CD4-positive, alpha-beta memory T cell (primary cell): ENCODE results near the gene ATP13A2. TPM values are rescaled to one million over a fixed set of nuclear protein-coding genes. Genes with fewer than 3 reads are reported as not detected.

ENCODE experiments used
- CTCF ChIA-PET: fragments of 350-600 bp; sonication (Branson Sonifier 250); formaldehyde crosslinking; loops from one replicate; lab custom pipeline; 2021; ENCODE audit warnings: inconsistent platforms; ENCODE audit not compliant: partially characterized antibody; lab: Charles Lee
- POLR2A ChIA-PET: fragments of 350-600 bp; sonication (Branson Sonifier 250); formaldehyde crosslinking; loops from one replicate; lab custom pipeline; 2021; ENCODE audit not compliant: partially characterized antibody; lab: Charles Lee
- DNase-seq, 5 donors: peaks; one replicate each; pipeline versions ENCODE4 v3.0.0 to v3.0.0-alpha.2; 2020 to 2022; ENCODE audit warnings: mixed read lengths in 1 of 5
- H3K27ac ChIP-seq: one replicate; pipeline ENCODE4 v1.7.0; 2013; ENCODE audit warnings: low read depth, low read length
- H3K27me3 ChIP-seq: 2 replicates; pipeline ENCODE4 v1.7.0; 2013; ENCODE audit warnings: mild to moderate bottlenecking, low read length, moderate library complexity; ENCODE audit not compliant: insufficient read depth
- H3K36me3 ChIP-seq: 2 replicates; pipeline ENCODE4 v1.7.0; 2013; ENCODE audit warnings: mild to moderate bottlenecking, low read length, moderate library complexity; ENCODE audit not compliant: insufficient read depth
- H3K4me1 ChIP-seq: 2 replicates; pipeline ENCODE4 v1.7.0; 2013; ENCODE audit warnings: mild to moderate bottlenecking, low read length, moderate library complexity; ENCODE audit not compliant: insufficient read depth
- H3K4me3 ChIP-seq, 2 donors: one replicate each; pipeline ENCODE4 v1.7.0; 2013; ENCODE audit warnings: low read length in 2 of 2, mild to moderate bottlenecking in 1 of 2
- H3K9me3 ChIP-seq, 2 donors: one replicate each; pipeline ENCODE4 v1.7.0; 2013; ENCODE audit warnings: low read length in 2 of 2, control low read depth in 1 of 2; ENCODE audit not compliant: control insufficient read depth in 1 of 2
- H3K27ac Mint-ChIP-seq, 7 donors: one replicate each; pipeline ENCODE4 v1.8.0; 2020 to 2021; ENCODE audit warnings: mixed read lengths in 7 of 7, mild to moderate bottlenecking in 6 of 7, inconsistent platforms in 3 of 7, moderate library complexity in 3 of 7
- H3K27me3 Mint-ChIP-seq, 2 donors: one replicate each; pipeline ENCODE4 v1.8.0; 2020 to 2021; ENCODE audit warnings: mixed read lengths in 2 of 2
- H3K36me3 Mint-ChIP-seq, 2 donors: one replicate each; pipeline ENCODE4 v1.8.0; 2020 to 2021; ENCODE audit warnings: mixed read lengths in 2 of 2, inconsistent platforms in 1 of 2, mild to moderate bottlenecking in 1 of 2
- H3K4me1 Mint-ChIP-seq, 4 donors: one replicate each; pipeline ENCODE4 v1.8.0; 2020 to 2021; ENCODE audit warnings: mixed read lengths in 4 of 4, mild to moderate bottlenecking in 1 of 4
- H3K4me3 Mint-ChIP-seq, 8 donors: one replicate each; pipeline ENCODE4 v1.8.0; 2020 to 2021; ENCODE audit warnings: mixed read lengths in 8 of 8, mild to moderate bottlenecking in 7 of 8, moderate library complexity in 6 of 8, inconsistent platforms in 3 of 8
- H3K9me3 Mint-ChIP-seq, 8 donors: one replicate each; pipeline ENCODE4 v1.8.0; 2020 to 2021; ENCODE audit warnings: mixed read lengths in 8 of 8, mild to moderate bottlenecking in 5 of 8, inconsistent platforms in 3 of 8, moderate library complexity in 1 of 8
- intact Hi-C: fragments of 100-400 bp; cut with micrococcal nuclease; formaldehyde crosslinking; loops from one replicate; pipeline ENCODE4 v1.15.1; 2023
- polyA plus RNA-seq, 2 donors: library from polyadenylated mRNA; unstranded; fragments of 300-500 nt; fragmentation: Illumina TruSeq; gene quantifications; one replicate each; pipeline ENCODE4 v1.2.3, GENCODE V29; 2021
- total RNA-seq, 2 experiments: library from RNA; stranded (reverse); gene quantifications; one replicate each; pipeline ENCODE4 v1.2.3, GENCODE V29; 2021

Gene ATP13A2
- total and polyA plus RNA-seq, 4 experiments from 2014 or later, result 24.6 to 60.4 (median 55.6) TPM

DNA sequence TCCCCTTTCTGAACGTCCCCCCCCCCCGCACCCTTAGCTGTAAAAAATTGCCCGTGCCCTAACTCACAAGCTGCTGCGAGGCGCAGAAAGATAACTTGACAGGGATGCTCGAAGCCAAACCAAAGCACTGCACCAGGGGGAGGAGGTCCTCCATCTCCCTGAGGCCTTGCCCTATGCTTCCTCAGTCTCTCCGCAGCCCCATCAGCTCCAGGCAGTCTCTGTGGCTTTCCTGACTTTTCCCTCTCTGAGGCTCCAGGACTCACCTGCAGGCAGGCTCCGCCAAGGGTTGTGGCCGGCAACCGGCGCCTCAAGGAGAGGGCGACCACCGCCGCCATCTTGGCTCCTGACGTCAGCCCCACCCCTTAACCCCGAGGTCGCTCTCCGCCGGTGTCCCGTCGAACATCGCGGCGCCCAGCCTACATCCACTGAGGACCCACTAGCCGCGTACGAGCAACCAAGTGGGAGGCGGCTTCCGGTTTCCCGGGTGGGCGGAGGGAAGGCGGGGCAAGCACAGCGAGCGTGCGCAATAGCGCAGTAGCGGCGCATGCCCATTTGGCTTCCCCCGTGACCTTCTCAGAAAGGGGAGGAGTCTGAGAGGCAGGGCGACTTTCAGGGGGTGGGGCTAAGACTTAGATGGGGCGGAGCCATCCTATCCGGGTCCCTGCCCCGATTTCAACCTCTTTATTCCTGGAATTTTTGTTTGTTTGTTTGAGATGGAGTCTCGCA is 42.1 kb upstream of the ATP13A2 start, which contains the start of gene SDHB:
TSS of gene SDHB (minus strand) at position 348 of the 726 bp plus-strand sequence. CDS start at position 335, 13 bp downstream.
- peak; percentile 98 to 100 (median 99) for DNase-seq
- ChIA-PET POLR2A (no interaction called here), CTCF (interaction anchor here (0.7 kb wide), 1 partner anchor 93 kb away, joined by 3 read pairs; no protein-coding TSS in a partner anchor)
- H3K27me3 ChIP-seq, result no peaks in the 10 kb centered on the region
- H3K36me3 Mint-ChIP-seq, result peaks cover 6 to 26% of the 10 kb centered on the region in 2 donors
- H3K36me3 ChIP-seq, result peaks cover 5% of the 10 kb centered on the region
- peaks cover 0 to 2% of the 10 kb centered on the region in 2 donors for H3K27me3 Mint-ChIP-seq
- intact Hi-C loops, result loop anchor here (5.0 to 10.0 kb wide), 4 partner anchors 142 to 1529 kb away; partner anchors contain the start of genes CASP9, DNAJC16, SPEN and SZRD1
- H3K27ac Mint-ChIP-seq, result peak within 1 kb of the TSS; percentile 95 to 99 (median 99)
- H3K4me1 Mint-ChIP-seq, result peaks cover 17 to 38% (median 27%) of the 10 kb centered on the region in 4 donors
- peak within 1 kb of the TSS; percentile 72 to 89 for H3K4me3 ChIP-seq
- H3K4me3 Mint-ChIP-seq, result peak within 1 kb of the TSS; percentile 97 to 100 (median 99)
- H3K9me3 Mint-ChIP-seq, result peaks cover 0 to 1% (median 0%) of the 10 kb centered on the region in 8 donors
- no peaks in the 10 kb centered on the region for H3K9me3 ChIP-seq
- H3K27ac ChIP-seq, result peak within 1 kb of the TSS; percentile 83
- H3K4me1 ChIP-seq, result peaks cover 18% of the 10 kb centered on the region

DNA sequence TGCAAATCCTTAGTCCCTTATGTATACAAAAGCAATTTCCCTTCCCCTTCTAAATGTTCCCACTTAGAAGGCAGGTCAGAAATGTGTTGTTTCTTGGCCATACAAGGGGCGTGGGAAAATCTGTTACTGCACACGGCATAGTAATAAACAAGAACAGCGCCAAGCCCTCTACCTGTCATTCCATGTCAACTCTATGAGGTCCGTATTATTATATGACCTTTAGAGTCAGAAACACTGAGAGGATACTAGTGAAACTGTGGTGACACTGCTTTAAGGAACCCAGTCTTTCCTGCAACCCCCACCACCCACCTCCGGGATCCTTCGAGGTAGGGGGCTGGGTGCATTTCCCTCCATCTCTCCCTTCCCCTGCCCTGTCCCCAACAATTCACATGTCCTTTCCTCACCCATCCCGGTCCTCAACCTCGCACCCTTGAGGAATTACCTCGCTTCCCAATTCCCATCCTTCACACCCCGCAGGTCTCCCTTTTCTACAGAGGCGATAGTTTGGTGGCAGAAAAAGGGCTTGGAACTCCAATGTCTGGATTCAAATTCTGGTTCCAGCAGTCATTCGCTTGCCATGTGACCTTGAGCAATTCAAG is 41.5 kb upstream of the ATP13A2 start:
- ChIA-PET CTCF (no interaction called here), POLR2A (no interaction called here)
- H3K4me1 Mint-ChIP-seq, result peaks cover 17 to 38% (median 28%) of the 10 kb centered on the region in 4 donors
- peak overlapping the region; percentile 72 to 89 for H3K4me3 ChIP-seq
- H3K27ac ChIP-seq, result peak overlapping the region; percentile 83
- peaks cover 0 to under 1% (median 0%) of the 10 kb centered on the region in 8 donors for H3K9me3 Mint-ChIP-seq
- H3K27me3 Mint-ChIP-seq, result peaks cover 0 to 2% of the 10 kb centered on the region in 2 donors
- H3K4me3 Mint-ChIP-seq, result peak overlapping the region; percentile 97 to 100 (median 99)
- H3K36me3 ChIP-seq, result peaks cover 5% of the 10 kb centered on the region
- peaks cover 18% of the 10 kb centered on the region for H3K4me1 ChIP-seq
- intact Hi-C loops, result loop anchor here (5.0 to 10.0 kb wide), 4 partner anchors 141 to 1528 kb away; partner anchors contain the start of genes CASP9, DNAJC16, SPEN and SZRD1
- no peaks in the 10 kb centered on the region for H3K27me3 ChIP-seq
- H3K27ac Mint-ChIP-seq, result peak overlapping the region; percentile 95 to 99 (median 99)
- no peak for DNase-seq
- no peaks in the 10 kb centered on the region for H3K9me3 ChIP-seq
- peaks cover 6 to 26% of the 10 kb centered on the region in 2 donors for H3K36me3 Mint-ChIP-seq

DNA sequence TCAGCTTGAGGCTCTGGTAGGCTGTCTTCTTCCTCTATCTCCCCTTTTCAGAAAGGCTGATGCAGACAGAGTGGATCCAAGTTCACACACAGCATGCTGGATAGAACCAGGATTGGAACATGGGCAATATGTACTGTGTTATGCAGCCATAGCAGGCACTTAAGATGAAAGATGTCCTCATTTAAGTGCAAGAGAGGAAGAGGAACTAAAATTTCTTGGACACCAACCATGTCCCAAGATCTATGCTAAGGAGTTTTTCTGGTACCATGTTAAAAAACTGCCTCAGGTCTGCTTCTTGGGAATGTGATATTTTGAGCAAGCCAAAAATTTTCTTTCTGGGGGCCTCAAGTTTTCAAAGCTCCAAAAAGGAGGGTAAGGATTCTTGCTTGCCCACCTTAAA is 40.9 kb upstream of the ATP13A2 start:
- peak overlapping the region; percentile 83 for H3K27ac ChIP-seq
- intact Hi-C loops, result loop anchor here (5.0 to 10.0 kb wide), 4 partner anchors 140 to 1528 kb away; partner anchors contain the start of genes CASP9, DNAJC16, SPEN and SZRD1
- CTCF ChIA-PET, result interaction anchor here (0.9 kb wide), 1 partner anchor 101 kb away, joined by 4 read pairs; no protein-coding TSS in a partner anchor
- Mint-ChIP-seq H3K9me3 (no peaks in the 10 kb centered on the region), H3K36me3 (peaks cover 6 to 30% of the 10 kb centered on the region in 2 donors), H3K27me3 (no peaks in the 10 kb centered on the region), H3K4me1 (peaks cover 17 to 43% (median 31%) of the 10 kb centered on the region in 4 donors), H3K27ac (peak overlapping the region in 5 of 7 donors; percentile 10 to 99 (median 79)), H3K4me3 (peak overlapping the region; percentile 40 to 100 (median 78))
- no peak for DNase-seq
- H3K4me3 ChIP-seq, result no peak overlapping the region
- peaks cover 18% of the 10 kb centered on the region for H3K4me1 ChIP-seq
- H3K27me3 ChIP-seq, result no peaks in the 10 kb centered on the region
- POLR2A ChIA-PET, result no interaction called here
- peaks cover 5% of the 10 kb centered on the region for H3K36me3 ChIP-seq
- H3K9me3 ChIP-seq, result no peaks in the 10 kb centered on the region

DNA sequence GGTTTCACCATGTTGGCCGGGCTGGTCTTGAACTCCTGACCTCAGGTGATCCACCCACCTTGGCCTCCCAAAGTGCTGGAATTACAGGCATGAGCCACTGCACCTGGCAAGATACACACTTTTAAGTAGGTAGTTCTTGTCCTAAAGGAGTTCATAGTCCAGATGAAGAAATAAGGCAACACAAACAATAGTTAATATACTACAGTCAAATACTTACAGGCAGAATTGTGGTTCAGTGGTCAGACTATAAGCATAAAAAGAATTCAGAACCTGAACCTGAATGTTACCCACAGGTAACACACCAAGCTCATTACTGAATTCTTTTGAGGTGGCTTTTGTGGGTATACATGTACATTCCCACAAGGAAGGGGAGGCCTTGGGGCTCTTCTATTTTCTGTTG is 40.3 kb upstream of the ATP13A2 start:
- Histone ChIP-seq H3K27me3 (no peaks in the 10 kb centered on the region), H3K4me1 (peaks cover 18% of the 10 kb centered on the region), H3K36me3 (peaks cover 5% of the 10 kb centered on the region), H3K27ac (no peak overlapping the region), H3K9me3 (no peaks in the 10 kb centered on the region), H3K4me3 (no peak overlapping the region)
- peaks cover 6 to 30% of the 10 kb centered on the region in 2 donors for H3K36me3 Mint-ChIP-seq
- peak overlapping the region in 6 of 8 donors; percentile 36 to 98 (median 56) for H3K4me3 Mint-ChIP-seq
- H3K4me1 Mint-ChIP-seq, result peaks cover 17 to 43% (median 31%) of the 10 kb centered on the region in 4 donors
- POLR2A ChIA-PET, result interaction anchor here (0.9 kb wide), 1 partner anchor 147 kb away, joined by 3 read pairs; no protein-coding TSS in a partner anchor
- no peaks in the 10 kb centered on the region for H3K9me3 Mint-ChIP-seq
- DNase-seq, result no peak
- peak overlapping the region in 5 of 7 donors; percentile 71 to 99 (median 75) for H3K27ac Mint-ChIP-seq
- CTCF ChIA-PET, result interaction anchor here (0.9 kb wide), 1 partner anchor 100 kb away, joined by 4 read pairs; no protein-coding TSS in a partner anchor
- H3K27me3 Mint-ChIP-seq, result no peaks in the 10 kb centered on the region
- intact Hi-C loops, result loop anchor here (5.0 to 10.0 kb wide), 4 partner anchors 140 to 1527 kb away; partner anchors contain the start of genes CASP9, DNAJC16, SPEN and SZRD1

DNA sequence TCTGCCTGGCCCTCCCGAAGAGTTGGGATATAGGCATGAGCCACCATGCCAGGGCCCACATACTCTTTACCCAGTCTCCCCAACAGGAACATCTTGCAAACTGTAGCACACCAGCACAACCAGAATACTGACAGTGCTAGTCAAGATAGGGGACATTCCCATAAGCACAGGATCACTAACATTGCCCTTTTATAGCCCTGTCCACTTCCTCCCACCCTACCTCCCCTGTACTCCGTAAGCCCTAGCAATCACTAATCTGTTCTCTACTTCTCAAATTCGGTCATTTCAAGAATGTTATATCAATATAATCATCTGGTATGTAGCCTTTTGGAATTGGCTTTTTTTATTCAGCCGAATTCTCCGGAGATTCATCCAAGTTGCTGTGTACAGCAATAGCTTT is 36.2 kb upstream of the ATP13A2 start:
- peaks cover 21 to 45% of the 10 kb centered on the region in 2 donors for H3K36me3 Mint-ChIP-seq
- intact Hi-C loops, result no loop called here
- CTCF ChIA-PET, result interaction anchor here (0.7 to 4.9 kb wide), 3 partner anchors 35 to 427 kb away, joined by 3 to 35 read pairs (median 4); no protein-coding TSS in a partner anchor
- POLR2A ChIA-PET, result no interaction called here
- DNase-seq, result no peak
- Histone ChIP-seq H3K27ac (no peak overlapping the region), H3K36me3 (peaks cover 26% of the 10 kb centered on the region), H3K27me3 (no peaks in the 10 kb centered on the region), H3K4me3 (no peak overlapping the region), H3K4me1 (peaks cover 16% of the 10 kb centered on the region), H3K9me3 (no peaks in the 10 kb centered on the region)
- no peaks in the 10 kb centered on the region for H3K27me3 Mint-ChIP-seq
- H3K27ac Mint-ChIP-seq, result peak overlapping the region in 3 of 7 donors; percentile 2 to 29 (median 6)
- H3K9me3 Mint-ChIP-seq, result peaks cover 0 to 1% (median 0%) of the 10 kb centered on the region in 8 donors
- peaks cover 24 to 37% (median 30%) of the 10 kb centered on the region in 4 donors for H3K4me1 Mint-ChIP-seq
- no peak overlapping the region for H3K4me3 Mint-ChIP-seq

DNA sequence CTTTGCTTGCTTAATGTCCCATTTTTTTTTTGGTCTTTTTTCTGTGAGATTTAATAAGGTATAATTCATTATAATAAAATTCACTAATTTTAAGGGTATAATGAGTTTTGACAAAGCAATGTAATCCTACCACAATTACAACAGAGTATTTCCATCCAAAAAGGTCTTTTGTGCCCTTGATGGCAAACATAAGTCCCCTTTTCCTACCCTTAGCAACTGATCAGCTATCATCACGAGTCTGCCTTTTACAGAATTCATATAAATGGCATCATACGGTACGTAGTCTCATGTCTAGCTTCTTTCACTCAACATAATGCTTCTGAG is 34.6 kb upstream of the ATP13A2 start:
- no peak overlapping the region for H3K4me3 ChIP-seq

More for the DNA sequence above, 34.6 kb upstream of the ATP13A2 start:
- ChIA-PET CTCF (interaction anchor here (0.8 to 4.9 kb wide), 9 partner anchors 9 to 425 kb away, joined by 3 to 35 read pairs (median 4); no protein-coding TSS in a partner anchor), POLR2A (interaction anchor here (1.1 kb wide), 1 partner anchor 425 kb away, joined by 3 read pairs; no protein-coding TSS in a partner anchor)
- peaks cover 17 to 26% (median 20%) of the 10 kb centered on the region in 4 donors for H3K4me1 Mint-ChIP-seq
- H3K36me3 Mint-ChIP-seq, result peaks cover 32 to 49% of the 10 kb centered on the region in 2 donors
- no peaks in the 10 kb centered on the region for H3K9me3 ChIP-seq
- H3K4me1 ChIP-seq, result peaks cover 5% of the 10 kb centered on the region
- H3K36me3 ChIP-seq, result peaks cover 31% of the 10 kb centered on the region
- intact Hi-C loops, result loop anchor here (1.0 kb wide), 1 partner anchor 95 kb away; no protein-coding TSS in a partner anchor
- DNase-seq, result no peak
- H3K27me3 Mint-ChIP-seq, result no peaks in the 10 kb centered on the region
- H3K27ac Mint-ChIP-seq, result peak overlapping the region in 1 of 7 donors; percentile 83
- H3K27me3 ChIP-seq, result no peaks in the 10 kb centered on the region
- H3K27ac ChIP-seq, result no peak overlapping the region
- peaks cover 0 to 1% (median 0%) of the 10 kb centered on the region in 8 donors for H3K9me3 Mint-ChIP-seq
- no peak overlapping the region for H3K4me3 Mint-ChIP-seq
